Measurements from ENCODE around the gene MRTFA. TPM values are rescaled to one million over a fixed set of nuclear protein-coding genes. Genes with fewer than 3 reads are reported as not detected.

Gene MRTFA
- total RNA-seq, 1 experiment from 2014 or later = 52.7 TPM

- intact Hi-C loops (cut with micrococcal nuclease) = no loop called here
- Mint-ChIP-seq H3K9me3 (ENCODE audit: unreplicated experiment) (peaks cover 24% of the 10 kb centered on the region), H3K36me3 (ENCODE audit: insufficient read depth, unreplicated experiment) (peaks cover 18% of the 10 kb centered on the region), H3K27ac (ENCODE audit: low read depth, unreplicated experiment) (peak overlapping the region; percentile 63), H3K27me3 (ENCODE audit: insufficient read depth, unreplicated experiment) (no peaks in the 10 kb centered on the region), H3K4me1 (ENCODE audit: insufficient read depth, unreplicated experiment) (peaks cover 17% of the 10 kb centered on the region), H3K4me3 (ENCODE audit: unreplicated experiment) (no peak overlapping the region)
- BruUV-seq (replicated peaks) = no TSS peak
- ChIA-PET POLR2A (interaction anchor here (1.1 kb wide), 1 partner anchor 10 kb away, joined by 3 read pairs; no protein-coding TSS in a partner anchor), CTCF (interaction anchor here (0.6 to 0.7 kb wide), 3 partner anchors 20 to 160 kb away, joined by 3 to 5 read pairs (median 5); no protein-coding TSS in a partner anchor)
- no peak for DNase-seq (ENCODE audit: unreplicated experiment)
- TF ChIP-seq CTCF (IDR thresholded peaks at IDR 0.05; ENCODE audit: unreplicated experiment) = no peak
Measured at GRCh38 chr22:40621309-40622151, 15.0 kb downstream of the MRTFA start.

GRCh38 chr22:40620464-40621046 is 16.0 kb downstream of the MRTFA start:
- peaks cover 18% of the 10 kb centered on the region for H3K36me3 Mint-ChIP-seq (ENCODE audit: insufficient read depth, unreplicated experiment)
- no peak overlapping the region for H3K4me3 Mint-ChIP-seq (ENCODE audit: unreplicated experiment)
- no peaks in the 10 kb centered on the region for H3K27me3 Mint-ChIP-seq (ENCODE audit: insufficient read depth, unreplicated experiment)
- ChIA-PET POLR2A (interaction anchor here (0.7 to 1.0 kb wide), 2 partner anchors 19 to 172 kb away, joined by 3 read pairs; no protein-coding TSS in a partner anchor), CTCF (interaction anchor here (0.6 kb wide), 1 partner anchor 161 kb away, joined by 3 read pairs; no protein-coding TSS in a partner anchor)
- DNase-seq (ENCODE audit: unreplicated experiment) = peak; percentile 80
- peak overlapping the region; percentile 63 for H3K27ac Mint-ChIP-seq (ENCODE audit: low read depth, unreplicated experiment)
- TF ChIP-seq CTCF (IDR thresholded peaks at IDR 0.05; ENCODE audit: unreplicated experiment) = no peak
- BruUV-seq (replicated peaks) = no TSS peak
- intact Hi-C loops (cut with micrococcal nuclease) = no loop called here
- H3K4me1 Mint-ChIP-seq (ENCODE audit: insufficient read depth, unreplicated experiment) = peaks cover 22% of the 10 kb centered on the region
- peaks cover 24% of the 10 kb centered on the region for H3K9me3 Mint-ChIP-seq (ENCODE audit: unreplicated experiment)

GRCh38 chr22:40618400-40618799 is 18.1 kb downstream of the MRTFA start:
- Mint-ChIP-seq H3K27ac (ENCODE audit: low read depth, unreplicated experiment) (no peak overlapping the region), H3K9me3 (ENCODE audit: unreplicated experiment) (peaks cover 24% of the 10 kb centered on the region), H3K4me3 (ENCODE audit: unreplicated experiment) (no peak overlapping the region), H3K27me3 (ENCODE audit: insufficient read depth, unreplicated experiment) (no peaks in the 10 kb centered on the region), H3K4me1 (ENCODE audit: insufficient read depth, unreplicated experiment) (peaks cover 22% of the 10 kb centered on the region), H3K36me3 (ENCODE audit: insufficient read depth, unreplicated experiment) (peaks cover 18% of the 10 kb centered on the region)
- CTCF ChIA-PET = interaction anchor here (0.6 to 1.5 kb wide), 3 partner anchors 9 to 680 kb away, joined by 3 to 6 read pairs (median 3); partner anchors contain the start of gene MRTFA
- DNase-seq (ENCODE audit: unreplicated experiment) = no peak
- intact Hi-C loops (cut with micrococcal nuclease) = no loop called here
- TF ChIP-seq CTCF (IDR thresholded peaks at IDR 0.05; ENCODE audit: unreplicated experiment) = no peak
- BruUV-seq (replicated peaks) = no TSS peak
- POLR2A ChIA-PET = no interaction called here

GRCh38 chr22:40616578-40616977 is 19.9 kb downstream of the MRTFA start:
- intact Hi-C loops (cut with micrococcal nuclease) = no loop called here
- ChIA-PET POLR2A (interaction anchor here (0.7 kb wide), 1 partner anchor 9 kb away, joined by 3 read pairs; no protein-coding TSS in a partner anchor), CTCF (interaction anchor here (0.6 kb wide), 2 partner anchors 30 to 550 kb away, joined by 3 to 5 read pairs; no protein-coding TSS in a partner anchor)
- TF ChIP-seq CTCF (IDR thresholded peaks at IDR 0.05; ENCODE audit: unreplicated experiment) = no peak
- H3K27me3 Mint-ChIP-seq (ENCODE audit: insufficient read depth, unreplicated experiment) = no peaks in the 10 kb centered on the region
- H3K9me3 Mint-ChIP-seq (ENCODE audit: unreplicated experiment) = peaks cover 12% of the 10 kb centered on the region
- BruUV-seq (replicated peaks) = no TSS peak
- H3K4me1 Mint-ChIP-seq (ENCODE audit: insufficient read depth, unreplicated experiment) = peaks cover 37% of the 10 kb centered on the region
- no peak overlapping the region for H3K4me3 Mint-ChIP-seq (ENCODE audit: unreplicated experiment)
- H3K27ac Mint-ChIP-seq (ENCODE audit: low read depth, unreplicated experiment) = no peak overlapping the region
- DNase-seq (ENCODE audit: unreplicated experiment) = no peak
- peaks cover 18% of the 10 kb centered on the region for H3K36me3 Mint-ChIP-seq (ENCODE audit: insufficient read depth, unreplicated experiment)
